Measurements from ENCODE around the gene CDCP2. TPM values are rescaled to one million over a fixed set of nuclear protein-coding genes. Genes with fewer than 3 reads are reported as not detected.

The CDCP2 gene
- total RNA-seq, 1 experiment from 2014 or later: not detected

- DNase-seq (ENCODE audit: low spot score): no peak
Observed at GRCh38 chr1:54136963-54137533, 15.8 kb downstream of the CDCP2 start.

- no peak for DNase-seq (ENCODE audit: low spot score)
Observed at GRCh38 chr1:54136269-54136896, 16.4 kb downstream of the CDCP2 start.

- DNase-seq (ENCODE audit: low spot score): no peak
Observed at GRCh38 chr1:54135436-54136120, 17.2 kb downstream of the CDCP2 start.

- no peak for DNase-seq (ENCODE audit: low spot score)
Observed at GRCh38 chr1:54134295-54134694, 18.5 kb downstream of the CDCP2 start.

- DNase-seq (ENCODE audit: low spot score): no peak
Observed at GRCh38 chr1:54132495-54132894, 20.3 kb downstream of the CDCP2 start.

GRCh38 chr1:54131419-54131818 is 21.4 kb downstream of the CDCP2 start:
- DNase-seq (ENCODE audit: low spot score): no peak

- DNase-seq (ENCODE audit: low spot score): no peak
Observed at GRCh38 chr1:54129858-54130257, 22.9 kb downstream of the CDCP2 start.

- DNase-seq (ENCODE audit: low spot score): no peak
Observed at GRCh38 chr1:54127594-54128300, 25.1 kb downstream of the CDCP2 start.

- no peak for DNase-seq (ENCODE audit: low spot score)
Observed at GRCh38 chr1:54126271-54126815, 26.5 kb downstream of the CDCP2 start.

GRCh38 chr1:54125386-54126070 is 27.3 kb downstream of the CDCP2 start:
- no peak for DNase-seq (ENCODE audit: low spot score)

GRCh38 chr1:54124906-54125305 is 27.9 kb downstream of the CDCP2 start:
- DNase-seq (ENCODE audit: low spot score): no peak

GRCh38 chr1:54124472-54124871 is 28.3 kb downstream of the CDCP2 start:
- DNase-seq (ENCODE audit: low spot score): no peak

- no peak for DNase-seq (ENCODE audit: low spot score)
Observed at GRCh38 chr1:54122992-54123391, 29.8 kb downstream of the CDCP2 start.

GRCh38 chr1:54122135-54122751 is 30.6 kb downstream of the CDCP2 start:
- no peak for DNase-seq (ENCODE audit: low spot score)

GRCh38 chr1:54121482-54122134 is 31.2 kb downstream of the CDCP2 start:
- DNase-seq (ENCODE audit: low spot score): peak; percentile 73

GRCh38 chr1:54120698-54121481 is 31.9 kb downstream of the CDCP2 start:
- no peak for DNase-seq (ENCODE audit: low spot score)

GRCh38 chr1:54120018-54120697 is 32.6 kb downstream of the CDCP2 start:
- DNase-seq (ENCODE audit: low spot score): no peak

GRCh38 chr1:54118704-54119103 is 34.1 kb downstream of the CDCP2 start:
- DNase-seq (ENCODE audit: low spot score): no peak

GRCh38 chr1:54117815-54118563 is 34.8 kb downstream of the CDCP2 start:
- no peak for DNase-seq (ENCODE audit: low spot score)
